Erythroblast (primary cell): Measurements from ENCODE around the gene MXD4.

Experiments used
- DNase-seq, 2 experiments: peaks; one replicate each; lab custom pipeline; 2025; lab: John Stamatoyannopoulos, UW
- GATA1 ChIP-seq: IDR thresholded peaks from 2 replicates; pipeline ENCODE4 v1.6.1; 2011; ENCODE audit warnings: low read depth, mild to moderate bottlenecking, control low read depth, low read length, moderate library complexity
- POLR2A ChIP-seq: IDR thresholded peaks from 2 replicates; pipeline ENCODE4 v1.6.1; 2011; ENCODE audit warnings: mild to moderate bottlenecking, low read length

MXD4 gene

GRCh38 chr4:2261853-2262144 lies at the start of gene MXD4:
Gene MXD4 (minus strand): TSS chr4:2262109. CDS start chr4:2261980, 129 bp downstream.
- DNase-seq, result no peak
- TF ChIP-seq POLR2A (no peak), GATA1 (no peak)

DNA sequence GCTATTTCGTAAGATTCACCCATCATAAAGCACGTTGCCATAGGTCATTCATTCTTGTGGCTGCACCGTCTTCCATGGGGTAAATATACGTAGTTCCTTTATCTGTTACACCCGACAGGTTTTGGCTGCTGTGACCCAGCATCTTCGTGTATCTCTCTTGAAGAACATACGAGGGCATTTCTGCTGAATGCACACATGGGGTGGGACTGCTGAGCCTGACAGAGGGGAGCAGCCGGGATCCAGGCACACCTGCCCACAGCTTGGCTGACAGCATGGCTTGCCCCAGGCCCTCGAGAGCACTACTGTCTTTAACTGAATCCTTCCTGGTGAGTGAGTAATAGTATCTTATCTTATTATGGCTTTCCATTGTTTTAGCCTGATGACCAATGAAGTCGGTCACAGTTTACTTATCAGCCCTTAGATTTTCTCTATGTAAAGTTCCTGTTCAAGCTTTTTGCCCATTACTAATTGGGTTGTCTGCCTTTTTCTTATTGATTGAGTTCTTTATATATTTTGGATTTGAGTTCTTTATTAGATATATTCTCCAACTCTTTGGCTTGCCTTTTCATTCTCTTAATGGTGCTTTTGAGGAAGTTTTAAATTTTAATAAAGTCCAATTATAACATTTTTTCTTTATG lies 45.0 kb upstream of the MXD4 start:
- DNase-seq, result no peak
- TF ChIP-seq GATA1 (no peak), POLR2A (no peak)

GRCh38 chr4:2305766-2306501 lies 44.0 kb upstream of the MXD4 start:
- no peak for TF ChIP-seq POLR2A
- TF ChIP-seq GATA1, result no peak
- DNase-seq, result no peak

DNA sequence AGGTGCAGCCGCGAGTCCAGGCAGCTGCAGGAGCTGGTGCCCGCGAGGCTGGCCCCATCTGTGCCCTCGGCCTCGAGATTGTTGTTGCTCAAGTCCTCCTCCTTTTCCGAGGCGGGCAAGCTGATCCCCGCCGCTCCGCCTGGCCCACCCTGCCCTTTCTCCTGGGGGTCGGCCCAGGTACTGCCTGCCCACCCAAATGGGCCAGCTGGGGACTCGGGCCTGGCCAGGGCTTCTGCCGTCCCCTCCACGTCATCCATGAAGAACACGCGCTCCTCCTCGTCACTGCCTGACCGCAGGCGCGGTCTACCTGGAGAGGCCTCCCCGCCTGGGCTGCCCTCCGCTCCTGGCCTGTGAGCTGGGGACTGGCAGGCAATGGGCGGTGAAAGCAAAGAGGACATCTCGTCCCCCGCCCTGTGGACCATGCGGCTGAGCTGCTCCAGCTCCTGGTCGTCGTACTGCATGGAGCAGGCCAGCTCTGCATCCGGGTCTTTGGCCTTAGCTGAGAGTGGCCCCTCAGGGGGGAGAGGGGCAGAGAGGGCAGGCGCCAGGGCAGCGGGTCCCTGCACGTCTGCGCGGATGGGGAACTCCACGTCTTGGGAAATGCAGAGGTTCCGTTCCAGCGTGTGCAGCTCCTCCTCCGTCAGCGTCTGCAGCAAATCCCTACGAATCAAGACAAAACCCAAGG lies 43.1 kb upstream of the MXD4 start:
- no peak for DNase-seq
- TF ChIP-seq GATA1, result no peak
- no peak for TF ChIP-seq POLR2A

- no peak for DNase-seq
- TF ChIP-seq GATA1, result no peak
- no peak for TF ChIP-seq POLR2A
Measured at GRCh38 chr4:2304321-2304876, 42.5 kb upstream of the MXD4 start.

GRCh38 chr4:2303686-2304320 lies 41.9 kb upstream of the MXD4 start:
- DNase-seq, result no peak
- TF ChIP-seq GATA1 (no peak), POLR2A (no peak)

DNA sequence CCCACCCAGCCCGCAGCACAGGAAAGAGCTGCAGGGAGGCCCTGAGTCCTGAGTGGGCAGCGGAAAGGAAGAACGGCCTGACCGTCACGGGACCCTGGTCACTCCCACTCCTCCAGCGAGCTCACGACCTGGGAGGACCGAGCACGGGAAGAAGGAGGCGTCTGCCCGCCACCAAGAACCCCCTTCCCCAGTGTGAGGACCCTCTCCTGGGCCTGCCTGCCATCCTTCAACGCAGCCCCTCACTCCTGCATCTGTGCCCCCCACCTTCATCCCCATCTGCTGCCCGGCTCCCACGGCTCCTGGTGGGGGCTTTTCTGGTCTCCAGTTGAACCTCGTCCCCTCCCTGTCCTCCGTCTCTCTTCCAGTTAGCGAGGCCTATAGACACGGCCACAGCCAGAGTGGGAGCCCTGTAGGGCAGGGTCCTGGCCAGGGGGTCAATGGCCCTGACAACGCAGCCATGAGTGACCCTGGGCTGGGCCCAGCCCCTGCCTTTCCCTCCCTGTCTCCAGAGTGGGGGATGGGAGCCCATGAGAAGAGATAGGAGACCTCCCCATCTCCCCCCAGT lies 41.3 kb upstream of the MXD4 start:
- no peak for DNase-seq
- TF ChIP-seq POLR2A (no peak), GATA1 (no peak)

DNA sequence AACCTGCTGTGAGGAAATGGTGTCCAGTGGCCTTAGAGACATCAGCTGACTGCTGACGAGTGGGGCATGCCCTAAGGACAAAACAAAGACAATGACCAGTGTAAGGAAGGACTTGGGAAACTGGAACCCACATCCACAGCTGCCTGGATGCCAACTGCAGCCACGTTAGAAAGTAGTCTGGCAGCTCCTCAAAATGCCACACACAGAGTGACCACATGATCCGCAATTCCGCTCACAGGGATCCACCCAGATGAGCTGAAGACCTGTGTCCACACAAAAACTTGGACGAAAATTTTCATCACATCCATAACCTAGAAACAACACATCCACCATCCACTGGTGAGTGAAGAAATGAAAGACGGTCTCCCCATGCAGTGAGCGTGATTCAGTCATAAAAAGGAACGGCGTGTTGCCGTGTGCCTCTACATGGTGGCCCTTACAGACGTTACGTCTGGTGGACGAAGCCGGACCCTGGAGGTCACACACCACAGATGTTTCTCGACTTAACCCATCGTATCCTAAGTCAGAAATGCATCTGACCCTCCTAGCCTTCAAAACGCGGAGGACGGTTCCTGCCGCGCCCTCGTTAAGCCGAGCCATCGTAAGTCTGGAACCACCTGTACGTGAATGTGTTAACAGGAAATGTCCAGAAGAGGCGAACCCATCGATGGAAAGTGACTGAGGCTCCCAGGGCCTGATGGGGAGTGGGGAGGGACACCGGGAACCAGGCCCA lies 40.6 kb upstream of the MXD4 start:
- no peak for TF ChIP-seq GATA1
- DNase-seq, result no peak

DNA sequence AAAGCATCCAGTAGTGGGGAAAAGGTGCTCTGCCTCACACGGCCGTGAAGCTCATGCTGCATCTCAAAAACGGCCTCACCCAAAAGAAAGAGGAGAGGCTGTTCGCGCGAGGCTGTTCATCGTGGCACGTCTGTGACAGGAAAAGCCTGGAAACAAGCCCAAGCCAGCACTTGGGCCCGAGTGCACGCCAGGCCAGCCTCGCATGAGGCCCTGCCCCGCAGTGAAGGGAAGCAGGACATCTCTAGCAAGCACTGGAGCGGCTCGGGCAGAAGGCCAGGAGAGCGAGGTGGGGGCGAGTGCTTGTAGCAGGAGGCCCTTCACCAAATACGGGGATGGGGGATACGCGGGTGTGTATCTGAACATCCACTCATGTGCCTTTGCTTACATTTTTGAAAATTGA lies 39.9 kb upstream of the MXD4 start:
- TF ChIP-seq GATA1 (no peak), POLR2A (no peak)
- no peak for DNase-seq

DNA sequence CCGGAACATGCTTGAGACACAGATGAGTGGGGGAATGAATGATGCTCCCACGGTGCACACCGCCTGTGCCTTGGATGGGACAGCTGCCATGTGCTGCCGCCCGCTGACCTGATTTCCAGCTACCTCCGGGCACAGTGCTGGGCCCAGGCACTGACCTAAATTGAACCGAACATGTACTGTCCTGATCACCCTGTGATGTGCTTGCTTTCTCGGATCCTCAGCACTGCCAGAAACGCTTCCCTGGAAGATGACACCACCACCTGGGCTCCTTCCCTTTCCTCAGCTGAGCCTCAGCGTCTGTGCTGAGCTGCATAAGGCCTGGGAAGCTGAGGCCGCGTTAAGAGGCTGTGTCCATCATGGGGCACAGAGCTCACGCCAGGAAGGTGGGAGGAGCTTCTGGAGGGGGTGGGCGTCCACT lies 39.3 kb upstream of the MXD4 start:
- no peak for TF ChIP-seq POLR2A
- no peak for TF ChIP-seq GATA1
- no peak for DNase-seq

GRCh38 chr4:2300431-2301224 lies 38.7 kb upstream of the MXD4 start:
- TF ChIP-seq POLR2A (no peak), GATA1 (no peak)
- no peak for DNase-seq

GRCh38 chr4:2299794-2300193 lies 37.9 kb upstream of the MXD4 start:
- no peak for DNase-seq
- TF ChIP-seq POLR2A (no peak), GATA1 (no peak)

DNA sequence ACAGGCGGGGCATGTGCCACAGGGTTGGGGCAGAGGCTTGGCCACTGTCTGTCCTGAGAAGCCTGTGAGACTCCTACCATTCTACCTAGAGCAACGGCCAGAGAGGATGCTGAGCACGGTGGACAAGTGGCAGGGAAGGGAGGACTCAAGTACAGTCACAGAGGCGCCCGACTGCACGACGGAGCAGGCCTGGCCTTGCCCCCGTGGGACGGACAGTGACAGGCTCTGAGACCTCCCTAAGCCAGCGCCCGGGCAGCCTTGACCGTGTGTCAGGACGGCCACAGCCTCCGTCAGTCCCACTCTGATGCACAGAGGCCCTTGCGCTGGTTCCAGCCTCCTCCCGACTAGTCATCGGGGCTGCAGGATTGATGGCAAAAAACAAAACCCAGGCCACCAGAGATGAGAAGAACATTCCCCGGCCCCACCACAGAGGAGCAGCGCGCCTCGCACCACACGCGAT lies 36.7 kb upstream of the MXD4 start:
- no peak for DNase-seq
- TF ChIP-seq POLR2A (no peak), GATA1 (no peak)
